BE2C (cell line): ENCODE data around the gene BRCA2.

Experiments
- DNase-seq: peaks from one replicate; pipeline ENCODE4 v3.0.0-alpha.2; 2020
- H3K27me3 ChIP-seq: fragments of 250-450 bp; sonication (Bioruptor Pico); 2 replicates; pipeline ENCODE4 v1.5.1; 2020; ENCODE audit warnings: mild to moderate bottlenecking
- H3K36me3 ChIP-seq: fragments of 250-450 bp; sonication (Bioruptor Pico); 2 replicates; pipeline ENCODE4 v1.5.1; 2020; ENCODE audit warnings: mild to moderate bottlenecking
- H3K4me1 ChIP-seq: fragments of 250-450 bp; sonication (Bioruptor Pico); 2 replicates; pipeline ENCODE4 v1.5.1; 2020
- H3K4me3 ChIP-seq: 2 replicates; pipeline ENCODE4 v1.5.1; 2011; ENCODE audit warnings: low read depth, low read length
- H3K9me3 ChIP-seq: fragments of 250-450 bp; sonication (Bioruptor Pico); 2 replicates; pipeline ENCODE4 v1.5.1; 2020
- CTCF ChIP-seq: IDR thresholded peaks from 2 replicates; pipeline ENCODE4 v1.5.1; 2012; ENCODE audit warnings: mild to moderate bottlenecking, low read depth, low read length

BRCA2 gene

GRCh38 chr13:32413284-32413683 lies 98.0 kb downstream of the BRCA2 start:
- DNase-seq, result no peak
- no peaks in the 10 kb centered on the region for H3K27me3 ChIP-seq
- no peaks in the 10 kb centered on the region for H3K9me3 ChIP-seq
- no peaks in the 10 kb centered on the region for H3K4me1 ChIP-seq
- no peak overlapping the region for H3K4me3 ChIP-seq
- TF ChIP-seq CTCF, result no peak
- H3K36me3 ChIP-seq, result no peaks in the 10 kb centered on the region

DNA sequence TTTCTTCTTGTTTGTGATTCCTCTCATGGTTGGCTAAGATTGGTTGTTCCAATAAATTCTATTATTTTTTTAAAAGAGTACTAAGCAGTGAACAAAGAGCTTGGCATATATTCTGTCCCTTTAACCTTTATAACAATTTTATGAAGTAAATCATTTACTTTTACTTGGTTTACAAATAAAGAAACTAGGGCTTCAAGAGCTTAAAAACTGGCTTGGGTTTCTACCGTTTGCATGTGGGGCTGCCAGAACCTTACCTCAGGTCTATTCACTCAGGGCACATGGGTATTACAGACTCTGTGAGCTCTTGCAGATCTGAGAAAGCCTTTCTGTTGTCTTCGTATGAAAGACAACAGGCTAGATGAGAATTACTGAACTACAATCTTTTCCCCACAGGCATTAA lies 99.3 kb downstream of the BRCA2 start:
- no peaks in the 10 kb centered on the region for H3K9me3 ChIP-seq
- no peaks in the 10 kb centered on the region for H3K4me1 ChIP-seq
- no peak for TF ChIP-seq CTCF
- H3K36me3 ChIP-seq, result no peaks in the 10 kb centered on the region
- no peak for DNase-seq
- H3K27me3 ChIP-seq, result no peaks in the 10 kb centered on the region
- no peak overlapping the region for H3K4me3 ChIP-seq

- DNase-seq, result peak; percentile 41
Observed at GRCh38 chr13:32415019-32415418, 99.7 kb downstream of the BRCA2 start.

DNA sequence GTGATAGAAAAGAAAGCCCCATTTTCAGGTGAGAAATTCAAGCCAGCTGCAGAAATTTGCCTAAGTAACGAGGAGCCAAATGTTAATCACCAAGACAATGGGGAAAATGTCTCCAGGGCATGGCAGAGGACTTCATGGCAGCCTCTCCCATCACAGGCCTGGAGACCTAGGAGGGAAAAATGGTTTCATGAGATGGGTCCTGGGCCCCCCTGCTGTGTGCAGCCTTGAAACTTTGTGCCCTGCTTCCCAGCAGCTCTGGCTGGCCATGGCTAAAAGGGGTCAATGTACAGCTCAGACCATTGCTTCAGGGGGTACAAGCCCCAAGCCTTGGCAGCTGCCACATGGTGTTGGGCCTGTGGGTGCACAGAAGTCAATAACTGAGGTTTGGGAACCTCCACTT lies 102.7 kb downstream of the BRCA2 start:
- no peak for DNase-seq
- no peak for TF ChIP-seq CTCF
- no peaks in the 10 kb centered on the region for H3K36me3 ChIP-seq
- no peaks in the 10 kb centered on the region; the same call in 1 of the 2 replicates for H3K27me3 ChIP-seq
- no peaks in the 10 kb centered on the region for H3K9me3 ChIP-seq
- H3K4me3 ChIP-seq, result no peak overlapping the region
- no peaks in the 10 kb centered on the region for H3K4me1 ChIP-seq

More at GRCh38 chr13:32415019-32415418, 99.7 kb downstream of the BRCA2 start:
- Histone ChIP-seq H3K27me3 (no peaks in the 10 kb centered on the region; the same call in 1 of the 2 replicates), H3K9me3 (no peaks in the 10 kb centered on the region), H3K4me1 (no peaks in the 10 kb centered on the region), H3K4me3 (no peak overlapping the region), H3K36me3 (no peaks in the 10 kb centered on the region)
- TF ChIP-seq CTCF, result peak; percentile 86

DNA sequence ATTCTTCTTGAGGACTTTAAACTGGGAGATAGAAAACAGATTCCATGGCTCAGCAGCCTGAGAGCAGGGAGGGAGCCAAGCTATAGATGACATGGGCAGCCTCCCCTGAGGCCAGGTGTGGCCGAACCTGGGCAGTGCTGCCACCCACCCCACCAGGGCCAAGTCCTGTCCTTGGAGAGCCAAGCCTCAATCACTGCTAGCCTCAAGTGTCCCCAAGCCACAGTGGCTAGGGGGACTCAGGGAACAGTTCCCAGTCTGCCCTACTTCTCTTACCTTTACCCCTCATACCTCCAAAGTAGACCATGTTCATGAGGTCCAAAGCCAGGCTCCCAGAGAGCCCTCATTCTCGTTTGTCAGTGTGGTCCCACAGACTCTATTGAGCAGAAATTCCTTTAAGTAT lies 104.6 kb downstream of the BRCA2 start:
- Histone ChIP-seq H3K4me3 (no peak overlapping the region), H3K4me1 (no peaks in the 10 kb centered on the region), H3K27me3 (no peaks in the 10 kb centered on the region; the same call in 1 of the 2 replicates), H3K36me3 (no peaks in the 10 kb centered on the region), H3K9me3 (no peaks in the 10 kb centered on the region)
- DNase-seq, result no peak
- no peak for TF ChIP-seq CTCF

GRCh38 chr13:32423592-32423991 lies 108.3 kb downstream of the BRCA2 start:
- H3K27me3 ChIP-seq, result no peaks in the 10 kb centered on the region; the same call in 1 of the 2 replicates
- DNase-seq, result no peak
- no peak overlapping the region for H3K4me3 ChIP-seq
- H3K9me3 ChIP-seq, result no peaks in the 10 kb centered on the region
- TF ChIP-seq CTCF, result no peak
- H3K36me3 ChIP-seq, result no peaks in the 10 kb centered on the region
- no peaks in the 10 kb centered on the region for H3K4me1 ChIP-seq
